AG04450 (cell line): ENCODE measurements around the gene B3GNT5. TPM values are rescaled to one million over a fixed set of nuclear protein-coding genes. Genes with fewer than 3 reads are reported as not detected.
A peak's percentile ranks its signal among the peaks of the same experiment; 100 is the strongest.

Experiments used
- CTCF ChIA-PET: fragments of 300-600, 350-600 bp; formaldehyde crosslinking; extraction: SDS; loops from one replicate; lab custom pipeline; 2022; ENCODE audit warnings: antibody characterized with exemption, inconsistent platforms; lab: Charles Lee
- POLR2A ChIA-PET: fragments of 350-600 bp; formaldehyde crosslinking; extraction: SDS; loops from one replicate; lab custom pipeline; 2021; ENCODE audit warnings: antibody characterized with exemption, inconsistent platforms; lab: Yijun Ruan, JAX
- DNase-seq: peaks from one replicate; pipeline ENCODE4 v3.0.0-alpha.2; 2011; ENCODE audit warnings: low read depth, low spot score
- H3K27ac ChIP-seq: one replicate; pipeline ENCODE4 v1.5.1; 2012; ENCODE audit warnings: low read depth, low read length, control low read depth
- H3K27me3 ChIP-seq: one replicate; pipeline ENCODE4 v1.6.0; 2012; ENCODE audit warnings: low read length; ENCODE audit not compliant: control insufficient read depth, insufficient read depth
- H3K4me3 ChIP-seq: 2 replicates; pipeline ENCODE4 v1.5.1; 2011; ENCODE audit warnings: mild to moderate bottlenecking, low read depth, low read length, control low read depth
- H3K9me3 ChIP-seq: 2 replicates; pipeline ENCODE4 v1.5.1; 2012; ENCODE audit warnings: low read length; ENCODE audit not compliant: control insufficient read depth, insufficient read depth
- CTCF ChIP-seq: IDR thresholded peaks from 2 replicates; pipeline ENCODE4 v1.5.1; 2011; ENCODE audit warnings: low read depth, low read length, control low read depth, inconsistent platforms
- polyA plus RNA-seq: library from polyadenylated mRNA; depleted of rRNA; stranded (reverse); fragments of >200 nt; gene quantifications from 2 replicates; pipeline ENCODE4 v1.2.3, GENCODE V29; 2011

B3GNT5 gene
- polyA plus RNA-seq, 1 experiment, result 2.9 TPM

GRCh38 chr3:183285828-183286457, 32.9 kb downstream of the B3GNT5 start:
- peak overlapping the region; percentile 76 for H3K27ac ChIP-seq
- ChIA-PET POLR2A (interaction anchor here (0.9 to 1.4 kb wide), 3 partner anchors 9 to 378 kb away, joined by 3 to 8 read pairs (median 3); no protein-coding TSS in a partner anchor), CTCF (interaction anchor here (1.4 to 2.0 kb wide), 2 partner anchors 96 to 101 kb away, joined by 6 to 7 read pairs; no protein-coding TSS in a partner anchor)
- H3K4me3 ChIP-seq, result no peak overlapping the region
- DNase-seq, result peak; percentile 90
- no peak for TF ChIP-seq CTCF
- peaks cover 3% of the 10 kb centered on the region for H3K27me3 ChIP-seq
- no peaks in the 10 kb centered on the region for H3K9me3 ChIP-seq

DNA sequence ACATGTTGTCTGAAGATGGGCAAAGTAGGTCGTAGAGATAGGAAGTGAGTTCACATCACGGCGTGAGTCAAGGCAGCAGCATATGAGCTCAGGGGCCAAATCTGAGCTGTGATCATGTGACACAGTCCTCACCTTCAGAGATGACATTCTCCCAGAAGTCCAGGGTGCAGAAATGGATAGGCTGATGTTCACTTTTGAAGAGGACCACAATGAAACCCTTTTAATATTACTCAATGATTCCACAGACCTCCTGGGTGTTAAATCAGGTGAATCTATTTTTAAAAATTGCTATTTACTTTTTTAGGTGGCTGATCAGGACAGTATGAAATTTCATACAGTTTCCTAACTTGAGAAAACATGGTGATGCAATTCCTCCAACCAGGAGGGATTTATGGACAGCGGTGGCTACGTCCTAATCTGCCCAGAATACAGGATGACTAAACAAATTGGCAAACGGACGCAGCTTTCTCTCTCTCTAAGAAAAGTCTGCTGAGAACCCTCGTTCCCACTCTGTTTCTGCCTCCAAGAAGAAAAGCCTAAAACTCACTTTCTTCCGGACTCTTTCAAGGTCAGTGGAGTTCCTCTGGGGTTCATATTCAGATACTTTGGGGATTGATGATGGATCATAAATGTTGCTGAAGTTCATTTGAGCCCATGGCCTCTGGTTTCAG, 34.4 kb downstream of the B3GNT5 start:
- Histone ChIP-seq H3K27ac (no peak overlapping the region), H3K4me3 (no peak overlapping the region), H3K27me3 (no peaks in the 10 kb centered on the region), H3K9me3 (no peaks in the 10 kb centered on the region)
- no peak for TF ChIP-seq CTCF
- POLR2A ChIA-PET, result interaction anchor here (1.1 kb wide), 1 partner anchor 11 kb away, joined by 3 read pairs; no protein-coding TSS in a partner anchor
- DNase-seq, result no peak
- CTCF ChIA-PET, result no interaction called here

- DNase-seq, result no peak
- no peak overlapping the region for H3K27ac ChIP-seq
- H3K9me3 ChIP-seq, result no peaks in the 10 kb centered on the region
- no peaks in the 10 kb centered on the region for H3K27me3 ChIP-seq
- ChIA-PET POLR2A (no interaction called here), CTCF (no interaction called here)
- no peak for TF ChIP-seq CTCF
- H3K4me3 ChIP-seq, result no peak overlapping the region
Observed at GRCh38 chr3:183288117-183288516, 35.1 kb downstream of the B3GNT5 start.

GRCh38 chr3:183290216-183290615, 37.2 kb downstream of the B3GNT5 start:
- TF ChIP-seq CTCF, result no peak
- H3K27me3 ChIP-seq, result no peaks in the 10 kb centered on the region
- no peak overlapping the region for H3K4me3 ChIP-seq
- peaks cover 3% of the 10 kb centered on the region; the same call in 1 of the 2 replicates for H3K9me3 ChIP-seq
- POLR2A ChIA-PET, result interaction anchor here (0.5 kb wide), 1 partner anchor 849 kb away, joined by 5 read pairs; no protein-coding TSS in a partner anchor
- no peak overlapping the region for H3K27ac ChIP-seq
- no peak for DNase-seq
- CTCF ChIA-PET, result no interaction called here
